ENCODE data around the gene AMIGO1.

AMIGO1 gene

DNA sequence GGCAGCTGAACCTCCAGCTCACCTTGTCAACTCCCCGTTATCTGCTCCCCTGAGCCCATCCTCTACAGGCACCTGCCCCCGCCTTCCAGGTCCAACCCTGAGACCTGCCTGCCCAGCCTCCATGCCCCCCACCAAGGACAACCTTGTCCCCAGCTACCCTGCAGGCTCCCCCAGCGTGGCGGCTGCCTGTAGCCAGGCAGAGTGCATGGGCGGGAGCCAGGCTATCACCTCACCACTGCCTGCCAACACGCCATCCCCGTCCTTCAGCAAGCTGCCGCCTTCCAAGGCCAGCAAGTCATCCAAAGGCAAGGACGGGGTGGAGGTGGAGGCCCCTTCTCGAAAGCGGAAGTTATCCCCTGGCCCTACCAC, 18.6 kb downstream of the AMIGO1 start:
- Histone ChIP-seq H3K9me3 (ENCODE audit: control insufficient read depth, low read length) (no peaks in the 10 kb centered on the region), H3K4me2 (ENCODE audit: low read length) (no peak overlapping the region), H3K27me3 (ENCODE audit: control insufficient read depth, insufficient read depth, low read length) (no peaks in the 10 kb centered on the region), H2AFZ (no peak overlapping the region), H3K27ac (no peak overlapping the region), H3K9ac (no peak overlapping the region), H3K4me3 (ENCODE audit: low read depth, low read length) (no peak overlapping the region), H3K36me3 (ENCODE audit: control insufficient read depth, insufficient read depth, low read length) (no peaks in the 10 kb centered on the region), H3K79me2 (no peaks in the 10 kb centered on the region), H3K4me1 (no peaks in the 10 kb centered on the region)
- TF ChIP-seq, protein P1, sequence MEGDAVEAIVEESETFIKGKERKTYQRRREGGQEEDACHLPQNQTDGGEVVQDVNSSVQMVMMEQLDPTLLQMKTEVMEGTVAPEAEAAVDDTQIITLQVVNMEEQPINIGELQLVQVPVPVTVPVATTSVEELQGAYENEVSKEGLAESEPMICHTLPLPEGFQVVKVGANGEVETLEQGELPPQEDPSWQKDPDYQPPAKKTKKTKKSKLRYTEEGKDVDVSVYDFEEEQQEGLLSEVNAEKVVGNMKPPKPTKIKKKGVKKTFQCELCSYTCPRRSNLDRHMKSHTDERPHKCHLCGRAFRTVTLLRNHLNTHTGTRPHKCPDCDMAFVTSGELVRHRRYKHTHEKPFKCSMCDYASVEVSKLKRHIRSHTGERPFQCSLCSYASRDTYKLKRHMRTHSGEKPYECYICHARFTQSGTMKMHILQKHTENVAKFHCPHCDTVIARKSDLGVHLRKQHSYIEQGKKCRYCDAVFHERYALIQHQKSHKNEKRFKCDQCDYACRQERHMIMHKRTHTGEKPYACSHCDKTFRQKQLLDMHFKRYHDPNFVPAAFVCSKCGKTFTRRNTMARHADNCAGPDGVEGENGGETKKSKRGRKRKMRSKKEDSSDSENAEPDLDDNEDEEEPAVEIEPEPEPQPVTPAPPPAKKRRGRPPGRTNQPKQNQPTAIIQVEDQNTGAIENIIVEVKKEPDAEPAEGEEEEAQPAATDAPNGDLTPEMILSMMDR (IDR thresholded peaks at IDR 0.05): no peak

DNA sequence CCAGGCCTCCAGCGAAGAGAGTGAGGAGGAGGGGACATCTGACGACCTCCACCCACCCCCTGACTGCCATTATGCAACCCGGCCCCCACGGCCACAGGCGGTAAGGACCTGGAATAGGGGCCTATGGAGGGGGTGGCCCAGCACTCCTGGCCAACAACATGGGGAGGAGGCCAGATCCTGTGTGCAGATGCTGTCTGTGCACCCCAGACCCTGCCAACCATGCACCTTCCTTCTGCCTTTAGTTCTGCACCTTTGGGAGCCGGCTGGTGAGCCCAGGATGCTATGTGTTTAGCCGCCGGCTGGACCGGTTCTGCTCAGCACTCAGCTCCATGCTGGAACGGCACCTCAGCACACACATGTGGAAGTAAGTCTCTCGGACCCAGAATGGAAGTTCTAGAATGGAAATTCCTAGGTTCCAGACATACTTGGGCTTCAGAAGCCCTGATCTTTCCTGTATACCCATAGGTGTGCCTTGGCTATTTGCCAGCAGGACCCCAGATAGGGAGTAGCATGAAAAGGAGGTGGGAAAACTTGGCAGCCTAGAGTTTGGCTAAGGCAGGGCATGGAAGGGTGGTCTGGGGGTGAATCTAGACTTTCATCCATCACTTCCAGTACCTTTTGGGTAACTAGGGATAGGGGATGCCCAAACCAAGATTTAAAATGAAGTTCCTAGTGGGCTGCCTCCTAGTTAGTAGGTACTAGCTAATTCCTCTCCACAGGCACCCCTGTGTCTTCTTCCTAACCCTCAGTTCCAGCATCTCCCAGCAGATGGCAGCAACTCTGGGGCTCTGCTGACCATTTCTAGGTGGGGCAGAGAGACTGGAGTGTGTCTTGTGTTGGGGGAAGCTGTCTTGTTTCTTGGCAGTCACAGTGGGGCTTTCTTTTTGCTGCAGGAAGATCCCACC, 19.2 kb downstream of the AMIGO1 start:
- H3K4me1 ChIP-seq: no peaks in the 10 kb centered on the region

DNA sequence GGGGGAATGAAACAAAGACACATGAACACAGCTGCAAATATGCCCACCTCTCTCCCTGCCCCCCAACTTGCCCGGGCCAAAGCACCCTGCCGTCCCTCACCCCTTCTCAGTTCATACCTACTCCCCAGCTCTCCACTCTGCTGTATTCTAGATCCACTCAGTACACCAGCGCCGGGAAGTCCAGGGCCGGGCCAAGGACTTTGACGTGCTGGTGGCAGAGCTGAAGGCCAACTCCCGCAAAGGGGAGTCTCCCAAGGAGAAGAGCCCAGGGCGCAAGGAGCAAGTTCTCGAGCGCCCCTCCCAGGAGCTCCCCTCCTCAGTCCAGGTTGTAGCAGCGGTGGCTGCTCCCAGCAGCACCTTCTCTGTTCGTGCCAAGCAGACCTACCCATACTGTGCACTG, 20.8 kb downstream of the AMIGO1 start:
- no peak overlapping the region for H3K4me2 ChIP-seq (ENCODE audit: low read length)
- H3K36me3 ChIP-seq (ENCODE audit: control insufficient read depth, insufficient read depth, low read length): no peaks in the 10 kb centered on the region
- TF ChIP-seq, protein P1 (IDR thresholded peaks at IDR 0.05): no peak
- H3K79me2 ChIP-seq: no peaks in the 10 kb centered on the region
- H3K27ac ChIP-seq: no peak overlapping the region
- H3K4me3 ChIP-seq (ENCODE audit: low read depth, low read length): no peak overlapping the region
- H2AFZ ChIP-seq: no peak overlapping the region
- no peaks in the 10 kb centered on the region for H3K9me3 ChIP-seq (ENCODE audit: control insufficient read depth, low read length)
- no peaks in the 10 kb centered on the region for H3K27me3 ChIP-seq (ENCODE audit: control insufficient read depth, insufficient read depth, low read length)
- H3K4me1 ChIP-seq: no peaks in the 10 kb centered on the region
- H3K9ac ChIP-seq: no peak overlapping the region

More for the DNA sequence above, 19.2 kb downstream of the AMIGO1 start:
- Histone ChIP-seq H3K9ac (no peak overlapping the region), H3K4me2 (ENCODE audit: low read length) (no peak overlapping the region), H3K4me3 (ENCODE audit: low read depth, low read length) (no peak overlapping the region), H3K79me2 (no peaks in the 10 kb centered on the region), H3K36me3 (ENCODE audit: control insufficient read depth, insufficient read depth, low read length) (no peaks in the 10 kb centered on the region), H3K27ac (no peak overlapping the region), H2AFZ (no peak overlapping the region), H3K9me3 (ENCODE audit: control insufficient read depth, low read length) (no peaks in the 10 kb centered on the region), H3K27me3 (ENCODE audit: control insufficient read depth, insufficient read depth, low read length) (no peaks in the 10 kb centered on the region)
- TF ChIP-seq, protein P1 (IDR thresholded peaks at IDR 0.05): peak; percentile 68

DNA sequence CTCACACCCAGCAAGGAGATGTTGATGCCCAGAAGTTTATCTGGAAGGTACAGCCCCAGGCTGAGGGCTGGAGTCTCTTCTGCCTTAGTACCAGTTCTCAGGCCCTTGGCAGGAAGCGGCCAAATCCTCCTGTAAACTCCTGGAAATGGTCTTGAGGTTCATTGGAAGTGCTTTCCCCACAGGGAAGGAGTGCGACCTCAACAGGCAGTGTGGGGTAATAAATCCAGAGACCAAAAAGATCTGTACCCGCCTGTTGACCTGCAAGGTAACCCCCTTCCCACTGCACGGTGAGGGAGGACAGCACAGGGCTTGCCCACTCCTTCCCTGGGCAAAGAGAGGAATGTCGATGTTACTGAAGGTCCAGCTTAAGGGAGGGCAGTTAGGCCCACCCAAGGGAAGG, 21.3 kb downstream of the AMIGO1 start:
- Histone ChIP-seq H3K4me3 (ENCODE audit: low read depth, low read length) (no peak overlapping the region), H3K9me3 (ENCODE audit: control insufficient read depth, low read length) (no peaks in the 10 kb centered on the region), H3K4me2 (ENCODE audit: low read length) (no peak overlapping the region), H3K4me1 (peaks cover 2% of the 10 kb centered on the region), H3K36me3 (ENCODE audit: control insufficient read depth, insufficient read depth, low read length) (no peaks in the 10 kb centered on the region), H2AFZ (no peak overlapping the region), H3K27me3 (ENCODE audit: control insufficient read depth, insufficient read depth, low read length) (no peaks in the 10 kb centered on the region), H3K79me2 (no peaks in the 10 kb centered on the region), H3K9ac (no peak overlapping the region), H3K27ac (no peak overlapping the region)
- TF ChIP-seq, protein P1 (IDR thresholded peaks at IDR 0.05): no peak

DNA sequence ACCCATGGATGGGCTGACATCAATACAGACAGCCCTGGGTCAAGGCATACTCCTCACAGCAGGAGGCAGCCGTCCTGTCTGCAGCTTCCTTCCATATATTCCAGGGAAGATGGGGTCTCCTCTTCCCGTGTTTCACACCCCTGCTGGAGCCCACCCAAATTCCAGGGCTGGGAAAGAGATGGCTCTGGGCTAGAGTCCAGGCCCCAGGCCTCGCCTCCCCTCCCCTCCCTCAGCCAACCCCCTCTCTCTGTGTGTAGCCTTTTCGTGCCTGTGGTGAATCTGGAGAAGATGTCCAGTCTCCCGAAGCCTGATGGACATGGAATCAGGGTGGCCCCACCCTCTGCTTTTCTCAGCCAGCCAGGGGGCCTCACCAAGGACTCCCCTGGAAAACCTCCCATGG, 22.3 kb downstream of the AMIGO1 start:
- no peaks in the 10 kb centered on the region for H3K36me3 ChIP-seq (ENCODE audit: control insufficient read depth, insufficient read depth, low read length)
- no peak overlapping the region for H3K9ac ChIP-seq
- no peaks in the 10 kb centered on the region for H3K9me3 ChIP-seq (ENCODE audit: control insufficient read depth, low read length)
- no peak overlapping the region for H2AFZ ChIP-seq
- H3K27me3 ChIP-seq (ENCODE audit: control insufficient read depth, insufficient read depth, low read length): no peaks in the 10 kb centered on the region
- no peak overlapping the region for H3K27ac ChIP-seq
- TF ChIP-seq, protein P1 (IDR thresholded peaks at IDR 0.05): no peak
- peaks cover 3% of the 10 kb centered on the region for H3K4me1 ChIP-seq
- H3K4me3 ChIP-seq (ENCODE audit: low read depth, low read length): no peak overlapping the region
- no peaks in the 10 kb centered on the region for H3K79me2 ChIP-seq
- H3K4me2 ChIP-seq (ENCODE audit: low read length): no peak overlapping the region

Data from parathyroid adenoma (tissue), 2 donors.